PC-9 (cell line): Measurements from ENCODE around the gene ZNF492. TPM values are rescaled to one million over a fixed set of nuclear protein-coding genes. Genes with fewer than 3 reads are reported as not detected.

Experiments used
- BruUV-seq: library from RNA; stranded (reverse); fragments of 400-500 nt; replicated peaks from 2 replicates; lab custom pipeline; 2021; lab: Mats Ljungman, UMichigan
- CTCF ChIA-PET: fragments of 300-600 bp; sonication (Branson Sonifier 250); formaldehyde crosslinking; loops from one replicate; lab custom pipeline; 2022; ENCODE audit warnings: antibody characterized with exemption; lab: Charles Lee
- POLR2A ChIA-PET: fragments of 300-600 bp; sonication (Branson Sonifier 250); formaldehyde crosslinking; loops from one replicate; lab custom pipeline; 2022; ENCODE audit warnings: antibody characterized with exemption; ENCODE audit not compliant: unreplicated experiment; lab: Charles Lee
- DNase-seq, 2 experiments: peaks; one replicate each; pipeline versions ENCODE4 v3.0.0 to v3.0.0-alpha.2; 2015 to 2022; ENCODE audit warnings: mixed read lengths in 1 of 2
- H2AFZ ChIP-seq: fragments of 200-600 bp; sonication (generic); 2 replicates; pipeline ENCODE4 v1.8.1; 2017; ENCODE audit warnings: antibody characterized with exemption
- H3F3A ChIP-seq: fragments of 200-600 bp; sonication (generic); 2 replicates; pipeline ENCODE4 v1.8.1; 2017; ENCODE audit warnings: antibody characterized with exemption, mild to moderate bottlenecking, low read depth; ENCODE audit not compliant: insufficient read depth
- H3K27ac ChIP-seq: fragments of 200-600 bp; sonication (generic); 2 replicates; pipeline ENCODE4 v1.6.1; 2016; ENCODE audit warnings: mixed run types
- H3K27me3 ChIP-seq: fragments of 200-600 bp; sonication (generic); 2 replicates; pipeline ENCODE4 v1.6.1; 2016; ENCODE audit warnings: low read depth, mixed run types; ENCODE audit not compliant: insufficient read depth
- H3K36me3 ChIP-seq: fragments of 200-600 bp; sonication (generic); 2 replicates; pipeline ENCODE4 v1.6.1; 2016; ENCODE audit warnings: low read depth, mixed run types
- H3K4me1 ChIP-seq: fragments of 200-600 bp; sonication (generic); replicated peaks from 2 replicates; pipeline ENCODE4 v1.6.1; 2016; ENCODE audit warnings: mixed run types; ENCODE audit not compliant: insufficient read depth
- H3K4me2 ChIP-seq: fragments of 200-600 bp; sonication (generic); 2 replicates; pipeline ENCODE4 v1.6.1; 2017; ENCODE audit warnings: mixed run types
- H3K4me3 ChIP-seq: fragments of 200-600 bp; sonication (generic); 2 replicates; pipeline ENCODE4 v1.6.1; 2016; ENCODE audit warnings: mixed run types
- H3K79me2 ChIP-seq: fragments of 200-600 bp; sonication (generic); 2 replicates; pipeline ENCODE4 v1.6.1; 2017; ENCODE audit warnings: low read depth, mixed run types
- H3K9me2 ChIP-seq: fragments of 200-600 bp; sonication (generic); 2 replicates; pipeline ENCODE4 v1.8.1; 2017; ENCODE audit warnings: mild to moderate bottlenecking; ENCODE audit not compliant: insufficient read depth
- H3K9me3 ChIP-seq: fragments of 200-600 bp; sonication (generic); 2 replicates; pipeline ENCODE4 v1.8.1; 2016; ENCODE audit warnings: low read depth; ENCODE audit not compliant: insufficient read depth
- H4K20me1 ChIP-seq: fragments of 200-600 bp; sonication (generic); 2 replicates; pipeline ENCODE4 v1.8.1; 2017; ENCODE audit not compliant: insufficient read depth
- CTCF ChIP-seq: fragments of 200-600 bp; sonication (generic); conservative IDR thresholded peaks from 2 replicates; pipeline ENCODE4 v1.6.1; 2017; ENCODE audit warnings: mixed run types, antibody characterized with exemption, mild to moderate bottlenecking, moderate library complexity
- EZH2 ChIP-seq: fragments of 200-600 bp; sonication (generic); IDR thresholded peaks from 2 replicates; pipeline ENCODE4 v1.8.0; 2017; ENCODE audit warnings: antibody characterized with exemption, low read depth
- intact Hi-C: fragments of 100-400 bp; cut with micrococcal nuclease; formaldehyde crosslinking; loops from one replicate; pipeline ENCODE4 v1.10.0; 2022; ENCODE audit not compliant: unreplicated experiment
- total RNA-seq: library from RNA; stranded (reverse); gene quantifications from 2 replicates; pipeline ENCODE4 v1.2.3, GENCODE V29; 2021

The ZNF492 gene
- total RNA-seq, 1 experiment from 2014 or later: not detected

GRCh38 chr19:22625266-22626035, 8.7 kb upstream of the ZNF492 start:
- POLR2A ChIA-PET: no interaction called here

GRCh38 chr19:22627526-22627925, 6.6 kb upstream of the ZNF492 start:
- Histone ChIP-seq H3K36me3 (no peaks in the 10 kb centered on the region), H2AFZ (no peak overlapping the region), H3K4me2 (no peak overlapping the region), H3F3A (no peaks in the 10 kb centered on the region), H3K9me3 (peaks cover 5% of the 10 kb centered on the region; the same call in 1 of the 2 replicates), H4K20me1 (no peaks in the 10 kb centered on the region), H3K4me3 (no peak overlapping the region), H3K79me2 (no peaks in the 10 kb centered on the region), H3K27me3 (no peaks in the 10 kb centered on the region), H3K4me1 (no peaks in the 10 kb centered on the region), H3K9me2 (no peaks in the 10 kb centered on the region), H3K27ac (no peak overlapping the region)
- ChIA-PET CTCF (no interaction called here), POLR2A (no interaction called here)
- intact Hi-C loops: no loop called here
- no peak for TF ChIP-seq CTCF
- no peak for TF ChIP-seq EZH2
- DNase-seq: no peak
- no TSS peak for BruUV-seq

More at GRCh38 chr19:22625266-22626035, 8.7 kb upstream of the ZNF492 start:
- no TSS peak for BruUV-seq
- intact Hi-C loops: no loop called here
- no peak overlapping the region for H2AFZ ChIP-seq
- no peaks in the 10 kb centered on the region for H3K36me3 ChIP-seq
- no peaks in the 10 kb centered on the region for H3F3A ChIP-seq
- H3K79me2 ChIP-seq: no peaks in the 10 kb centered on the region
- no peaks in the 10 kb centered on the region for H3K4me1 ChIP-seq
- no peaks in the 10 kb centered on the region for H3K27me3 ChIP-seq
- peaks cover 5% of the 10 kb centered on the region; the same call in 1 of the 2 replicates for H3K9me3 ChIP-seq
- H3K9me2 ChIP-seq: no peaks in the 10 kb centered on the region
- CTCF ChIA-PET: no interaction called here
- H3K27ac ChIP-seq: no peak overlapping the region
- no peak for DNase-seq
- H3K4me2 ChIP-seq: no peak overlapping the region
- TF ChIP-seq EZH2 (no peak), CTCF (no peak)
- H4K20me1 ChIP-seq: no peaks in the 10 kb centered on the region
- no peak overlapping the region for H3K4me3 ChIP-seq

- CTCF ChIA-PET: no interaction called here
Observed at GRCh38 chr19:22628401-22628800, 5.7 kb upstream of the ZNF492 start.

More at GRCh38 chr19:22628401-22628800, 5.7 kb upstream of the ZNF492 start:
- Histone ChIP-seq H4K20me1 (no peaks in the 10 kb centered on the region), H3K27ac (no peak overlapping the region), H3K27me3 (no peaks in the 10 kb centered on the region), H3K4me2 (no peak overlapping the region), H3K9me2 (no peaks in the 10 kb centered on the region), H3K4me3 (no peak overlapping the region), H3K79me2 (no peaks in the 10 kb centered on the region), H2AFZ (no peak overlapping the region), H3K4me1 (no peaks in the 10 kb centered on the region), H3K36me3 (no peaks in the 10 kb centered on the region), H3F3A (no peaks in the 10 kb centered on the region), H3K9me3 (peaks cover 5% of the 10 kb centered on the region; the same call in 1 of the 2 replicates)
- no peak for TF ChIP-seq CTCF
- no peak for TF ChIP-seq EZH2
- no TSS peak for BruUV-seq
- intact Hi-C loops: no loop called here
- no peak for DNase-seq
- POLR2A ChIA-PET: no interaction called here
